ENCODE results near the gene UBA1. TPM values are rescaled to one million over a fixed set of nuclear protein-coding genes. Genes with fewer than 3 reads are reported as not detected.

The UBA1 gene
- 349 to 350 TPM (median 350 TPM) in 3 replicates for total RNA-seq

DNA sequence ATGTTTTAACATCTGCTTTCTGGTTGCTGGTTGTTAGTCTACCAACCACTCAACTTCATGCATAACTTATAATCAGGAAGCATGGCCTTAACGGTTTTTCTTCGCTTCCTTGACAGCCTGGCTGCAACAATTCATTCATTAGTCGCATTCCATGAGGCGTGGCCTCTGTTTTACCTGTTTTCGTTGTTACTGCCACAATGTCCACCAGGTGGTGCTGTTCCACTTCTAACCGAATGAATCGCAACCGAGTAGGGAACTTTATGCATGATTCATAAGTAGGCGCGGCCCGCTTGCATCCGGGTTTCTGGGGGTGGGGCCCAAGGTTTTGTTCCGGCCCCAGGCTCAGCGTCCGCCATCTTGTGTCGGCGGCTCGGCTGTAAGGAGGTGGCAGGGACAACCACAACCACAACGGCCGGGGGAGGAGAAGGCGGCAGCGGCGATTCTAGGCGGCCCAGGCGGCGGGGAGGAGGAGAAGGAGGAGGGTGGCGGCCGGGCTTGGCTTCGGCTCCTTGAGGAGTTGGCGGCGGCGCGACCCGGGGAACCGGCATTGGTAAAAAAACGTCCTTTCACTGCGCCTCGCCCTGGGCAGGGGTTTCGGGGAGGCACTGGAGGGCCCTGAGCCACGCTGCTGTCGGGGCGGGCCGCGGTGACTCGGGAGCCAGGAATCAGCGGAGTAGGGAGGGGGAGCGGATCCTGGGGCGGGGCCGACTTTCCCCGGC is at the start of gene UBA1:
Gene UBA1 (plus strand): TSS at position 355 of the 719 bp plus-strand sequence. CDS start 4,974 bp downstream, outside the sequence.
- H3K4me3 Mint-ChIP-seq = peak within 1 kb of the TSS; percentile 99
- H3K4me1 Mint-ChIP-seq = peaks cover 55% of the 10 kb centered on the region
- H3K36me3 Mint-ChIP-seq = peaks cover 12% of the 10 kb centered on the region
- H3K27ac Mint-ChIP-seq = peak within 1 kb of the TSS; percentile 100
- no peaks in the 10 kb centered on the region for H3K9me3 Mint-ChIP-seq
- H3K27me3 Mint-ChIP-seq (ENCODE audit: low read depth) = no peaks in the 10 kb centered on the region
- peak; percentile 95 to 98 for DNase-seq (ENCODE audit: low spot score in 2 of 2, unreplicated experiment in 2 of 2)
- TF ChIP-seq, protein P1, sequence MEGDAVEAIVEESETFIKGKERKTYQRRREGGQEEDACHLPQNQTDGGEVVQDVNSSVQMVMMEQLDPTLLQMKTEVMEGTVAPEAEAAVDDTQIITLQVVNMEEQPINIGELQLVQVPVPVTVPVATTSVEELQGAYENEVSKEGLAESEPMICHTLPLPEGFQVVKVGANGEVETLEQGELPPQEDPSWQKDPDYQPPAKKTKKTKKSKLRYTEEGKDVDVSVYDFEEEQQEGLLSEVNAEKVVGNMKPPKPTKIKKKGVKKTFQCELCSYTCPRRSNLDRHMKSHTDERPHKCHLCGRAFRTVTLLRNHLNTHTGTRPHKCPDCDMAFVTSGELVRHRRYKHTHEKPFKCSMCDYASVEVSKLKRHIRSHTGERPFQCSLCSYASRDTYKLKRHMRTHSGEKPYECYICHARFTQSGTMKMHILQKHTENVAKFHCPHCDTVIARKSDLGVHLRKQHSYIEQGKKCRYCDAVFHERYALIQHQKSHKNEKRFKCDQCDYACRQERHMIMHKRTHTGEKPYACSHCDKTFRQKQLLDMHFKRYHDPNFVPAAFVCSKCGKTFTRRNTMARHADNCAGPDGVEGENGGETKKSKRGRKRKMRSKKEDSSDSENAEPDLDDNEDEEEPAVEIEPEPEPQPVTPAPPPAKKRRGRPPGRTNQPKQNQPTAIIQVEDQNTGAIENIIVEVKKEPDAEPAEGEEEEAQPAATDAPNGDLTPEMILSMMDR (IDR thresholded peaks at IDR 0.05; ENCODE audit: unreplicated experiment) = peak; percentile 97

DNA sequence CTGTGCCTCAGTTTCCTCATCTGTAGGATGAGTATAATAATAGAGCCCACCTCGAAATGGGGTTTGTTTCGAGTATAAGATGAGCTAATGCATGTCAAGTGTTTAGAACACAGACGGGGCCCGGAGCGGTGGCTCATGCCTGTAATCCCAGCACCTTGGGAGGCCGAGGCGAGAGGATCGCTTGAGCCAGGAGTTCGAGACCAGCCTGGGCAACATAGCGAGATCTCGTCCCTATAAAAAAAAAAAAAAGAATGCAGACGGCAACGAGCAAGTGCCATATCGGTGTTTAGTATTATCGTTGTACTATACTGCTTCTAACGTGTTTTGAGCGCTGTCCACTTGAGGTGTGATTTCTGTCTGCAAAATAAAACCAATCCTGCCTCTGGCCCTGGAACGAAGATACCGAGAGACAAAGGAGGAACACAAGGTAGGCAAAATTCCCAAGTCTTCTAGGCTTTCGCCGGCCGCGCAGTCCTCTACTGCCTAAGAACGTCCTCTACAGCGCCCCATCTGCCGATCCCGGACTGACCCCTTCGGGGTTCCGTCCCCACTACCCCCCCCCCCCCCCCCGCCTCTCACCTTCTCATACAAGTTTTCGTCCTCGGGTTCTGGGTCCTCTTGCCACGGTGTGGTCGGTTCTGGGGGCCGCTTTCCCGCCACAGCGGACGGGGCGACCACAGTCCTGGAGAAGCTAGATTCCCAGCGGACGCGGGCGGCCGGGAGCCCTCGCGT is 49.6 kb upstream of the UBA1 start:
- Mint-ChIP-seq H3K36me3 (peaks cover 25% of the 10 kb centered on the region), H3K27ac (peak overlapping the region; percentile 99), H3K4me1 (peaks cover 7% of the 10 kb centered on the region), H3K4me3 (peak overlapping the region; percentile 98), H3K9me3 (peaks cover 26% of the 10 kb centered on the region), H3K27me3 (ENCODE audit: low read depth) (no peaks in the 10 kb centered on the region)
- no peak for DNase-seq (ENCODE audit: low spot score in 2 of 2, unreplicated experiment in 2 of 2)
- TF ChIP-seq, protein P1 (IDR thresholded peaks at IDR 0.05; ENCODE audit: unreplicated experiment) = no peak

DNA sequence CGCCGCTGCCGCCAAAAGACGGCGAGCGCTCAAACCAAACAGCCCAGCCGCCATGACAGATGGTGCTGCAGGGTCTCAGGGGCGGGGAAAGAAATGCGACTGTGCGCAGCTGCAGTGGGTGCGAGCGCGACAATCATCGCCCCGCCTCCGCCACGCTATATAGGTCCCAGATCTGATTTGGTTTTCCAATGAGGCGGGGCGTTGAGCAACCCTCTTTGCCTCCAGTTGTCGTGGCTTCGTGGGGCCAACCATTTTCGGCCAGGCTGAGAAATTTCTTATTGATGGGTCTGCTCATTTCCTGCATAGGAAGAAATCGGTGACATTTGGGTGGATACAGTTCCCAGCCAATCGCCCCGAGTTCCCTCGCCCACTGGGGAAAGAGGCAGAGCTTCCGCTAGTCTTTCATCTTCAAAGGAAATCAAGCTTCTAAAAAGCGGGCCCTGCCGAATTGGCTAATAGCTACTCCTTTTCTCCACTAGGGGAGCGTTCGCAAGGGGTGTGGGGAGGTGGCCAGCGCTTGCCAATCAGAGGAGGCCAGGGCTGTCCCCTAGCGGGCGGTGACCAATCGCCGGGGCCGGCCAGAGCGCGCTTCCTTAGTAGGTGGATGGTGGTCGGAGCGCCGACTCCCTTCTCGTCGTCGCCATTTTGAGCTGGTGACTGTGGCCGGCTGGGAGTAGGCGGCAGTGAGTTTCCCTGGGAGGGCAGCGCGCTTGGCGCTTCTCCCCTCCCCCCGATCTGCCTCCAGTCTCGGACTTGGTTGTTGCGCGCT is 48.8 kb upstream of the UBA1 start, which contains the start of the genes NDUFB11 and RBM10:
Gene NDUFB11 (minus strand): TSS at position 77 of the 769 bp plus-strand sequence. CDS start 23 bp downstream, at position 54.
Gene RBM10 (plus strand): TSS at position 596 of the 769 bp plus-strand sequence. CDS start 2,261 bp downstream, outside the sequence.
- H3K27me3 Mint-ChIP-seq (ENCODE audit: low read depth) = no peaks in the 10 kb centered on the region
- TF ChIP-seq, protein P1 (IDR thresholded peaks at IDR 0.05; ENCODE audit: unreplicated experiment) = peak; percentile 70
- peak; percentile 78 to 86 for DNase-seq (ENCODE audit: low spot score in 2 of 2, unreplicated experiment in 2 of 2)
- H3K27ac Mint-ChIP-seq = peak within 1 kb of the TSS; percentile 99
- H3K9me3 Mint-ChIP-seq = peaks cover 20% of the 10 kb centered on the region
- H3K36me3 Mint-ChIP-seq = peaks cover 24% of the 10 kb centered on the region
- peak within 1 kb of the TSS; percentile 98 for H3K4me3 Mint-ChIP-seq
- peaks cover 7% of the 10 kb centered on the region for H3K4me1 Mint-ChIP-seq

DNA sequence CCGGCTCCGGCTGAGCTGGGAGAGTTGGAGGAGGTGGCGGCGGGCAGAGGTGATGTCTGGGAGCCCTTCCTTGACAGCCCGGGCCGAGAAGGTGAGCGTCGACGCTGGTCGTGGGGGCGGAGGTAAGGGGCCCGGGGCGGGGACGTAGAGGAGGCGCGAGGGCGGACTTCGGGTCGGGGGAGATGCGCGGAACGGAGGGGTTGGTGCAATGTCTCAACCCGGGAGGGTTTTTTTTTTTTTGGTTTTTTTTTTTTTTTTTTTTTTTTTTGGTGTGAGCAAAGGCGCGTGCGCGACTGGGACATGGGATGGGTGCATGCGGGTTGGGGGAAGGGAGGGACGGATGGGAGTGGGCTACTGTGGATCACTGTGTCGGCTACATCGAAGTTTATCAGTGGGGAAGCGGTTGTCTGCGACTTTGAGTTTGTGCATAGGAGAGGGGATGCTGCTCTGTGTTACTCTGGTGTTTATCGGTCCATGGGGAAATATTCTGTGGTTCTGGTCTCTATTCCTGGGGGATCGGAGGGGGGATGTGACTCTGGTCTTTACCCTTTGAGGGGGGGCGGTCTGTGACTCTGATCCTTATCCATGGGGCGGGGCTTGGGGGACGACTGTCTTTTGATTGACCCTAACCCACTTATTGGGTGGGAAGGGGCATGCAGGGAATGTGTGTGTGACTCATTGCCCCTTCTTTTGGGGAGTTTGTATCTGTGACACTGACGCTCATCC is 48.1 kb upstream of the UBA1 start:
- H3K4me3 Mint-ChIP-seq = peak overlapping the region; percentile 98
- H3K27ac Mint-ChIP-seq = peak overlapping the region; percentile 99
- no peak for DNase-seq (ENCODE audit: low spot score in 2 of 2, unreplicated experiment in 2 of 2)
- peaks cover 25% of the 10 kb centered on the region for H3K36me3 Mint-ChIP-seq
- TF ChIP-seq, protein P1 (IDR thresholded peaks at IDR 0.05; ENCODE audit: unreplicated experiment) = no peak
- peaks cover 7% of the 10 kb centered on the region for H3K4me1 Mint-ChIP-seq
- no peaks in the 10 kb centered on the region for H3K27me3 Mint-ChIP-seq (ENCODE audit: low read depth)
- H3K9me3 Mint-ChIP-seq = peaks cover 20% of the 10 kb centered on the region
